ENCODE measurements around the gene RALGPS2.

DNA sequence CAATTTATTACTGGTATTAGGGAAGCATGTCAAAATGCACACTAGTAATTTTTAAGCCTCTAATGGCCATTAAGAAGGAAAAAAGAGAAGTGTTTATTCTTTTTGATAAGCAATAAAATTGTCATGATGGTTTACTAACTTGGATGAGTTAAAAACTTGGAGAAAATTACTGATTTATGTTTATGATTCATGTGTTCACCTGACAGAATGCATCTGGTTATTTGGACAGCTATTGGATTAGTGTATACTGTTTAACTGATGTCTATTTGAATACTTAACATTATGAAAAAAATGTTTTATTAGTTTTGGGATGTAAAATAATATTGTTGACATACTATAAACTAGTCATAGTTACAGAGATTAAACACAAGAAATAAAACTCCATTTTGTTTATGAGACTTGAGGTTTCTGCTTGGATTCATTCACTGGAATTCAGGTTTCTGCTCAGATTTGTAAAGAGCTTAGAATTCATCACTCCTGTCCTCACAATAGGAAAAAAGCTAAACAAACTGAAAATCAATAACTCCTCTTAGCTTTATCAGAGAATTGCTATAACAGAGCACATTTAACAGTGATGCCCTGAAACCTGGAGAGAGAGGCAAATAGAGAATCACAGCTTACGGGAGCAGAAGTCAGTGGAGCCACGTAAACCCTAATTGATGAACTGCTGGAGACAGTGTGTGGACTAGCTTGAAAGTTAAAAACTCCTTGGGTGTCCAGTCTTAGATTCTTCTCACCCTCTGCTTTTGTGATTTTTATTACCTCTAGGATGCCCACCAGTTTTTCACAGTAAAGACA is 56.7 kb downstream of the RALGPS2 start:
- TF ChIP-seq, protein P1, sequence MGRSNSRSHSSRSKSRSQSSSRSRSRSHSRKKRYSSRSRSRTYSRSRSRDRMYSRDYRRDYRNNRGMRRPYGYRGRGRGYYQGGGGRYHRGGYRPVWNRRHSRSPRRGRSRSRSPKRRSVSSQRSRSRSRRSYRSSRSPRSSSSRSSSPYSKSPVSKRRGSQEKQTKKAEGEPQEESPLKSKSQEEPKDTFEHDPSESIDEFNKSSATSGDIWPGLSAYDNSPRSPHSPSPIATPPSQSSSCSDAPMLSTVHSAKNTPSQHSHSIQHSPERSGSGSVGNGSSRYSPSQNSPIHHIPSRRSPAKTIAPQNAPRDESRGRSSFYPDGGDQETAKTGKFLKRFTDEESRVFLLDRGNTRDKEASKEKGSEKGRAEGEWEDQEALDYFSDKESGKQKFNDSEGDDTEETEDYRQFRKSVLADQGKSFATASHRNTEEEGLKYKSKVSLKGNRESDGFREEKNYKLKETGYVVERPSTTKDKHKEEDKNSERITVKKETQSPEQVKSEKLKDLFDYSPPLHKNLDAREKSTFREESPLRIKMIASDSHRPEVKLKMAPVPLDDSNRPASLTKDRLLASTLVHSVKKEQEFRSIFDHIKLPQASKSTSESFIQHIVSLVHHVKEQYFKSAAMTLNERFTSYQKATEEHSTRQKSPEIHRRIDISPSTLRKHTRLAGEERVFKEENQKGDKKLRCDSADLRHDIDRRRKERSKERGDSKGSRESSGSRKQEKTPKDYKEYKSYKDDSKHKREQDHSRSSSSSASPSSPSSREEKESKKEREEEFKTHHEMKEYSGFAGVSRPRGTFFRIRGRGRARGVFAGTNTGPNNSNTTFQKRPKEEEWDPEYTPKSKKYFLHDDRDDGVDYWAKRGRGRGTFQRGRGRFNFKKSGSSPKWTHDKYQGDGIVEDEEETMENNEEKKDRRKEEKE (IDR thresholded peaks at IDR 0.05; ENCODE audit: borderline replicate concordance in 1 of 2, control insufficient read depth in 1 of 2, low read depth in 2 of 2, low read length in 1 of 2): no peak
- TF ChIP-seq HNRNPL (IDR thresholded peaks at IDR 0.05; ENCODE audit: low read depth, low read length) (no peak), ZNF239 (CRISPR knock-in tag; IDR thresholded peaks at IDR 0.05) (no peak), KLF6 (CRISPR knock-in tag; IDR thresholded peaks at IDR 0.05; ENCODE audit: borderline replicate concordance) (no peak)
- TF ChIP-seq, protein P2, sequence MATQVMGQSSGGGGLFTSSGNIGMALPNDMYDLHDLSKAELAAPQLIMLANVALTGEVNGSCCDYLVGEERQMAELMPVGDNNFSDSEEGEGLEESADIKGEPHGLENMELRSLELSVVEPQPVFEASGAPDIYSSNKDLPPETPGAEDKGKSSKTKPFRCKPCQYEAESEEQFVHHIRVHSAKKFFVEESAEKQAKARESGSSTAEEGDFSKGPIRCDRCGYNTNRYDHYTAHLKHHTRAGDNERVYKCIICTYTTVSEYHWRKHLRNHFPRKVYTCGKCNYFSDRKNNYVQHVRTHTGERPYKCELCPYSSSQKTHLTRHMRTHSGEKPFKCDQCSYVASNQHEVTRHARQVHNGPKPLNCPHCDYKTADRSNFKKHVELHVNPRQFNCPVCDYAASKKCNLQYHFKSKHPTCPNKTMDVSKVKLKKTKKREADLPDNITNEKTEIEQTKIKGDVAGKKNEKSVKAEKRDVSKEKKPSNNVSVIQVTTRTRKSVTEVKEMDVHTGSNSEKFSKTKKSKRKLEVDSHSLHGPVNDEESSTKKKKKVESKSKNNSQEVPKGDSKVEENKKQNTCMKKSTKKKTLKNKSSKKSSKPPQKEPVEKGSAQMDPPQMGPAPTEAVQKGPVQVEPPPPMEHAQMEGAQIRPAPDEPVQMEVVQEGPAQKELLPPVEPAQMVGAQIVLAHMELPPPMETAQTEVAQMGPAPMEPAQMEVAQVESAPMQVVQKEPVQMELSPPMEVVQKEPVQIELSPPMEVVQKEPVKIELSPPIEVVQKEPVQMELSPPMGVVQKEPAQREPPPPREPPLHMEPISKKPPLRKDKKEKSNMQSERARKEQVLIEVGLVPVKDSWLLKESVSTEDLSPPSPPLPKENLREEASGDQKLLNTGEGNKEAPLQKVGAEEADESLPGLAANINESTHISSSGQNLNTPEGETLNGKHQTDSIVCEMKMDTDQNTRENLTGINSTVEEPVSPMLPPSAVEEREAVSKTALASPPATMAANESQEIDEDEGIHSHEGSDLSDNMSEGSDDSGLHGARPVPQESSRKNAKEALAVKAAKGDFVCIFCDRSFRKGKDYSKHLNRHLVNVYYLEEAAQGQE (IDR thresholded peaks at IDR 0.05; ENCODE audit: borderline replicate concordance): no peak
- TF ChIP-seq, protein P2 (CRISPR knock-in tag; IDR thresholded peaks at IDR 0.05; ENCODE audit: low read depth): no peak
